MM.1S (cell line): ENCODE data around the gene DCST2.

Experiments
- EZH2 ChIP-seq: fragments of 300-600 bp; sonication (generic); optimal IDR thresholded peaks from 2 replicates; pipeline ENCODE3; 2017; ENCODE audit warnings: low read depth, mild to moderate bottlenecking, antibody characterized with exemption, low read length, mixed read lengths
- TF ChIP-seq, protein P1 (sequence below): fragments of 300-600 bp; sonication (generic); IDR thresholded peaks from 2 replicates; pipeline ENCODE4 v1.5.1; 2016; ENCODE audit warnings: antibody characterized with exemption, low read length, mixed read lengths

DNA sequence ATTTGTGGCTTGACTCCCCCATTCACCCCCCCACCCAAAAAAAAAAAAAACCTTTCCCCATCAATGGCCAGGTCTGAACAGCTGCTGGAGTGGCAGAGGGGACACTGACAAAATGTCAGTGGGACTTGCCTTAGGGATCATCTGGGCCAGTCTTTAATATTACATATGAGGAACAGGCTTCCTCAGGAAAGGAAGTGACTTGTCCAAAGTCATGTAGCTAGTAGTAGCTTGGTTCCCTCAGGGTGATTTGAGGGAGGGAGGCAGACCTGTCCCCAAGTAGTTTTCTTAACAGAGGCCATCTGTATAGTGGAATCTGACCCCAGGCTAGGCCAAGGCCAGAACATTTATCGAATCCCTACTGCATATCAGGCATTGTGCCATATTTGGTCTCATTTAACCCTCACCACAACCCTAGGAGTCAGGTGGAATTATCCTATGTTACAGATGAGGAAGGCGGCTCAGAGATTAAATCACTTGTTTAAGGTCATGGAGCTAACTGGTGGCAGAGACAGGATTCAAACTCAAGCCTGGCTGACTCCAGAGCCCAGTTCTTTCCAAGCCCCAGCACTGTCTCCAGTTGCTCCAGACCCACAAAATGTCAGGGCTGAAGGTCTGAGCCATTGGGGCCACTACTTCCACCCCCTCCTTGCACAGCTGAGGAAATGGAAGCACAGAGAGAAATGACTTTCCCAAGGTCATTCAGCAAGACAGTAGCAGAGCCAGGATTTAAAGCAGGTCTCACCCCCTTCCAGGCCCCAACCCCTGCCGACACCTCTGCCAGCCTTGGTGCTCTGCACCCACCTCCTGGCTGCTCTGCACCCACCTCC, 20.6 kb downstream of the DCST2 start:
- TF ChIP-seq, protein P1, sequence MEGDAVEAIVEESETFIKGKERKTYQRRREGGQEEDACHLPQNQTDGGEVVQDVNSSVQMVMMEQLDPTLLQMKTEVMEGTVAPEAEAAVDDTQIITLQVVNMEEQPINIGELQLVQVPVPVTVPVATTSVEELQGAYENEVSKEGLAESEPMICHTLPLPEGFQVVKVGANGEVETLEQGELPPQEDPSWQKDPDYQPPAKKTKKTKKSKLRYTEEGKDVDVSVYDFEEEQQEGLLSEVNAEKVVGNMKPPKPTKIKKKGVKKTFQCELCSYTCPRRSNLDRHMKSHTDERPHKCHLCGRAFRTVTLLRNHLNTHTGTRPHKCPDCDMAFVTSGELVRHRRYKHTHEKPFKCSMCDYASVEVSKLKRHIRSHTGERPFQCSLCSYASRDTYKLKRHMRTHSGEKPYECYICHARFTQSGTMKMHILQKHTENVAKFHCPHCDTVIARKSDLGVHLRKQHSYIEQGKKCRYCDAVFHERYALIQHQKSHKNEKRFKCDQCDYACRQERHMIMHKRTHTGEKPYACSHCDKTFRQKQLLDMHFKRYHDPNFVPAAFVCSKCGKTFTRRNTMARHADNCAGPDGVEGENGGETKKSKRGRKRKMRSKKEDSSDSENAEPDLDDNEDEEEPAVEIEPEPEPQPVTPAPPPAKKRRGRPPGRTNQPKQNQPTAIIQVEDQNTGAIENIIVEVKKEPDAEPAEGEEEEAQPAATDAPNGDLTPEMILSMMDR: no peak
- no peak for TF ChIP-seq EZH2
